Measurements from ENCODE around the gene JAK1. TPM values are rescaled to one million over a fixed set of nuclear protein-coding genes. Genes with fewer than 3 reads are reported as not detected.
A peak's percentile ranks its signal among the peaks of the same experiment; 100 is the strongest.

The JAK1 gene
- total RNA-seq, 1 experiment from 2014 or later = 339 TPM

GRCh38 chr1:64923294-64923718 lies 43.0 kb downstream of the JAK1 start:
- Histone ChIP-seq H3K9me3 (ENCODE audit: low read depth, low read length, poor library complexity, severe bottlenecking) (no peaks in the 10 kb centered on the region), H3K27me3 (replicated peaks; ENCODE audit: insufficient read depth, low read depth, low read length, poor library complexity) (no peaks in the 10 kb centered on the region), H3K27ac (ENCODE audit: low read depth, low read length, poor library complexity, severe bottlenecking) (peak overlapping the region; percentile 90), H3K4me1 (ENCODE audit: insufficient read depth, low read length, poor library complexity, severe bottlenecking) (peaks cover 85% of the 10 kb centered on the region), H3K4me3 (ENCODE audit: low read depth, low read length, poor library complexity, severe bottlenecking) (no peak overlapping the region), H3K36me3 (ENCODE audit: insufficient read depth, low read length, poor library complexity, severe bottlenecking) (peaks cover 5% of the 10 kb centered on the region)
- POLR2A ChIA-PET (ENCODE audit: low non-redundant PET) = no interaction called here
- intact Hi-C loops (cut with micrococcal nuclease; ENCODE audit: unreplicated experiment) = no loop called here
- no peak for DNase-seq (ENCODE audit: low spot score)
- CTCF ChIA-PET = interaction anchor here (0.6 kb wide), 1 partner anchor 152 kb away, joined by 3 read pairs; no protein-coding TSS in a partner anchor
- TF ChIP-seq EZH2 (IDR thresholded peaks at IDR 0.05; ENCODE audit: borderline replicate concordance, low read depth, low read length, poor library complexity, severe bottlenecking) (no peak), CTCF (conservative IDR thresholded peaks at IDR 0.05; ENCODE audit: low read depth, low read length) (no peak)
- BruUV-seq (replicated peaks) = no TSS peak

GRCh38 chr1:64922336-64922735 lies 44.0 kb downstream of the JAK1 start:
- H3K27ac ChIP-seq (ENCODE audit: low read depth, low read length, poor library complexity, severe bottlenecking) = peak overlapping the region; percentile 90
- H3K36me3 ChIP-seq (ENCODE audit: insufficient read depth, low read length, poor library complexity, severe bottlenecking) = peaks cover 5% of the 10 kb centered on the region
- H3K4me3 ChIP-seq (ENCODE audit: low read depth, low read length, poor library complexity, severe bottlenecking) = no peak overlapping the region
- DNase-seq (ENCODE audit: low spot score) = no peak
- CTCF ChIA-PET = no interaction called here
- H3K9me3 ChIP-seq (ENCODE audit: low read depth, low read length, poor library complexity, severe bottlenecking) = no peaks in the 10 kb centered on the region
- no TSS peak for BruUV-seq (replicated peaks)
- intact Hi-C loops (cut with micrococcal nuclease; ENCODE audit: unreplicated experiment) = no loop called here
- no peak for TF ChIP-seq CTCF (conservative IDR thresholded peaks at IDR 0.05; ENCODE audit: low read depth, low read length)
- no peak for TF ChIP-seq EZH2 (IDR thresholded peaks at IDR 0.05; ENCODE audit: borderline replicate concordance, low read depth, low read length, poor library complexity, severe bottlenecking)
- H3K4me1 ChIP-seq (ENCODE audit: insufficient read depth, low read length, poor library complexity, severe bottlenecking) = peaks cover 85% of the 10 kb centered on the region
- no peaks in the 10 kb centered on the region for H3K27me3 ChIP-seq (replicated peaks; ENCODE audit: insufficient read depth, low read depth, low read length, poor library complexity)
- POLR2A ChIA-PET (ENCODE audit: low non-redundant PET) = interaction anchor here (0.6 kb wide), 1 partner anchor 602 kb away, joined by 3 read pairs; no protein-coding TSS in a partner anchor

- intact Hi-C loops (cut with micrococcal nuclease; ENCODE audit: unreplicated experiment) = no loop called here
- POLR2A ChIA-PET (ENCODE audit: low non-redundant PET) = no interaction called here
- H3K27me3 ChIP-seq (replicated peaks; ENCODE audit: insufficient read depth, low read depth, low read length, poor library complexity) = no peaks in the 10 kb centered on the region
Measured at GRCh38 chr1:64921771-64922170, 44.6 kb downstream of the JAK1 start.

More at GRCh38 chr1:64921771-64922170, 44.6 kb downstream of the JAK1 start:
- peak overlapping the region; percentile 90 for H3K27ac ChIP-seq (ENCODE audit: low read depth, low read length, poor library complexity, severe bottlenecking)
- DNase-seq (ENCODE audit: low spot score) = no peak
- no peaks in the 10 kb centered on the region for H3K36me3 ChIP-seq (ENCODE audit: insufficient read depth, low read length, poor library complexity, severe bottlenecking)
- TF ChIP-seq EZH2 (IDR thresholded peaks at IDR 0.05; ENCODE audit: borderline replicate concordance, low read depth, low read length, poor library complexity, severe bottlenecking) = no peak
- no peak for TF ChIP-seq CTCF (conservative IDR thresholded peaks at IDR 0.05; ENCODE audit: low read depth, low read length)
- H3K4me3 ChIP-seq (ENCODE audit: low read depth, low read length, poor library complexity, severe bottlenecking) = peak overlapping the region; percentile 2
- no peaks in the 10 kb centered on the region for H3K9me3 ChIP-seq (ENCODE audit: low read depth, low read length, poor library complexity, severe bottlenecking)
- BruUV-seq (replicated peaks) = no TSS peak
- CTCF ChIA-PET = no interaction called here
- H3K4me1 ChIP-seq (ENCODE audit: insufficient read depth, low read length, poor library complexity, severe bottlenecking) = peaks cover 86% of the 10 kb centered on the region
